ENCODE measurements around the gene PCBP3. TPM values are rescaled to one million over a fixed set of nuclear protein-coding genes. Genes with fewer than 3 reads are reported as not detected.

The PCBP3 gene
- polyA plus RNA-seq, 1 donor from 2014 or later: 1.7 TPM

DNA sequence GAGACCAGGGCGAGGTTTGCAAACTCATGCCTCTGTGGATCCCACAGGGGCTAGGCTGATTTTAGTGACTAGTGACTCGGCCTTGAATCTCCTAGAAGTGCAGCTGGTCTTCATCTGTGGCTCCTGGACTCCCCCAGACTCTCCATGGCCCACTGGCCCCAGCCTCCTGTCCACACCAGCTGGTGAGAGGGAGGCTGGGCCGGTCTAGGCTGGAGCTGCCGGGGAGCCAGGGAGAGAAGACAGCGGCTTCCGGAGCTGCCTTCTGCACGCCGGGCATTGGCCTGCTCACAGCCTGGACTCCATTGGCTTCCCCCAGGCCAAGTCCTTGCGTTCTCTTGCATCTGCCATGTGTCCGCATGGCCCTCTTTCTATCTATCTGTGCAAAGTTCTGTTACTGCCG lies 285.9 kb downstream of the PCBP3 start:
- no peak overlapping the region for H2AFZ ChIP-seq (ENCODE audit: low read depth, low read length)
- H3K79me2 ChIP-seq (replicated peaks; ENCODE audit: insufficient read depth, low read length): no peaks in the 10 kb centered on the region
- no peaks in the 10 kb centered on the region for H3K9me2 ChIP-seq (ENCODE audit: insufficient read depth, low read length)
- no peaks in the 10 kb centered on the region for H3K36me3 ChIP-seq (ENCODE audit: insufficient read depth, low read length)
- H3K9me3 ChIP-seq (ENCODE audit: low read length): no peaks in the 10 kb centered on the region
- H3K27me3 ChIP-seq (ENCODE audit: insufficient read depth, low read depth, low read length): no peaks in the 10 kb centered on the region
- TF ChIP-seq, protein P1, sequence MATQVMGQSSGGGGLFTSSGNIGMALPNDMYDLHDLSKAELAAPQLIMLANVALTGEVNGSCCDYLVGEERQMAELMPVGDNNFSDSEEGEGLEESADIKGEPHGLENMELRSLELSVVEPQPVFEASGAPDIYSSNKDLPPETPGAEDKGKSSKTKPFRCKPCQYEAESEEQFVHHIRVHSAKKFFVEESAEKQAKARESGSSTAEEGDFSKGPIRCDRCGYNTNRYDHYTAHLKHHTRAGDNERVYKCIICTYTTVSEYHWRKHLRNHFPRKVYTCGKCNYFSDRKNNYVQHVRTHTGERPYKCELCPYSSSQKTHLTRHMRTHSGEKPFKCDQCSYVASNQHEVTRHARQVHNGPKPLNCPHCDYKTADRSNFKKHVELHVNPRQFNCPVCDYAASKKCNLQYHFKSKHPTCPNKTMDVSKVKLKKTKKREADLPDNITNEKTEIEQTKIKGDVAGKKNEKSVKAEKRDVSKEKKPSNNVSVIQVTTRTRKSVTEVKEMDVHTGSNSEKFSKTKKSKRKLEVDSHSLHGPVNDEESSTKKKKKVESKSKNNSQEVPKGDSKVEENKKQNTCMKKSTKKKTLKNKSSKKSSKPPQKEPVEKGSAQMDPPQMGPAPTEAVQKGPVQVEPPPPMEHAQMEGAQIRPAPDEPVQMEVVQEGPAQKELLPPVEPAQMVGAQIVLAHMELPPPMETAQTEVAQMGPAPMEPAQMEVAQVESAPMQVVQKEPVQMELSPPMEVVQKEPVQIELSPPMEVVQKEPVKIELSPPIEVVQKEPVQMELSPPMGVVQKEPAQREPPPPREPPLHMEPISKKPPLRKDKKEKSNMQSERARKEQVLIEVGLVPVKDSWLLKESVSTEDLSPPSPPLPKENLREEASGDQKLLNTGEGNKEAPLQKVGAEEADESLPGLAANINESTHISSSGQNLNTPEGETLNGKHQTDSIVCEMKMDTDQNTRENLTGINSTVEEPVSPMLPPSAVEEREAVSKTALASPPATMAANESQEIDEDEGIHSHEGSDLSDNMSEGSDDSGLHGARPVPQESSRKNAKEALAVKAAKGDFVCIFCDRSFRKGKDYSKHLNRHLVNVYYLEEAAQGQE (IDR thresholded peaks at IDR 0.05; ENCODE audit: borderline replicate concordance): no peak
- H3K9ac ChIP-seq (ENCODE audit: low read length): no peak overlapping the region
- no peak overlapping the region for H3K4me2 ChIP-seq (ENCODE audit: low read length)
- H3K27ac ChIP-seq (ENCODE audit: low read length): no peak overlapping the region
- H3F3A ChIP-seq (ENCODE audit: insufficient read depth, low read length, poor library complexity, severe bottlenecking): no peaks in the 10 kb centered on the region
- H4K20me1 ChIP-seq (ENCODE audit: insufficient read depth): no peaks in the 10 kb centered on the region
- no peak overlapping the region for H3K4me3 ChIP-seq (ENCODE audit: low read length)

DNA sequence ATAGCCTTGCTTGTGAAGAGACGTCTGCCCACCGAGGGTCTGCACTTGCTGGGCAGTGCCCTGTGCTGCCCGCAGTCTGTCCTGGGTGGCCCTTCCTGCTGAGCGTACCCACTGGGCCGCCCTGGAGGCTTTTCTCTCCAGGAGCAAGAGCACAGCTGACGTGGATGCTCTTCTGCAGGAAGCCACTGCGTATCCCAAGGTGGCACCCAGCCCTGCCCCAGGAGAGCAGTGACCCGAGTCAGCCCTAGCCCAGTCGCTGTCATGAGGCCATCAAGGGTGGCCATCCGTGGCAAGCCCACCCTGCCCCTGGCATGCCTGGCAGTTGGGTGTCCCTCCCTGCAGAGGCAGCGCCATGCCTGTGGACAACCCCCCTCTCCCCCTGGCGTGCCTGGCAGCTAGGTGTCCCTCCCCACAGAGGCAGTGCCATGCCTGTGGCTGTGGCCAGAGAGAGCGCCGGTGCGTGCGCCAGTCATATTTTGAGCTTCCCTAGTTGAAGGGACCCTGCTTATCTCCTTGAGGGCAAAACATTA lies 286.8 kb downstream of the PCBP3 start:
- Histone ChIP-seq H3K9me3 (ENCODE audit: low read length) (no peaks in the 10 kb centered on the region), H3K36me3 (ENCODE audit: insufficient read depth, low read length) (no peaks in the 10 kb centered on the region), H3K4me2 (ENCODE audit: low read length) (no peak overlapping the region), H3K27ac (ENCODE audit: low read length) (no peak overlapping the region), H3K9ac (ENCODE audit: low read length) (no peak overlapping the region), H3K9me2 (ENCODE audit: insufficient read depth, low read length) (no peaks in the 10 kb centered on the region), H3F3A (ENCODE audit: insufficient read depth, low read length, poor library complexity, severe bottlenecking) (no peaks in the 10 kb centered on the region), H3K79me2 (replicated peaks; ENCODE audit: insufficient read depth, low read length) (no peaks in the 10 kb centered on the region), H4K20me1 (ENCODE audit: insufficient read depth) (no peaks in the 10 kb centered on the region), H2AFZ (ENCODE audit: low read depth, low read length) (no peak overlapping the region), H3K27me3 (ENCODE audit: insufficient read depth, low read depth, low read length) (no peaks in the 10 kb centered on the region), H3K4me3 (ENCODE audit: low read length) (no peak overlapping the region)
- TF ChIP-seq RAD21 (conservative IDR thresholded peaks at IDR 0.05) (no peak), EZH2 (IDR thresholded peaks at IDR 0.05; ENCODE audit: borderline replicate concordance, insufficient read depth, low read length, poor library complexity, severe bottlenecking) (no peak), EP300 (conservative IDR thresholded peaks at IDR 0.05; ENCODE audit: poor library complexity, severe bottlenecking) (no peak), TAF1 (IDR thresholded peaks at IDR 0.05; ENCODE audit: low read depth) (no peak), POLR2AphosphoS5 (IDR thresholded peaks at IDR 0.05) (no peak)
- TF ChIP-seq, protein P2, sequence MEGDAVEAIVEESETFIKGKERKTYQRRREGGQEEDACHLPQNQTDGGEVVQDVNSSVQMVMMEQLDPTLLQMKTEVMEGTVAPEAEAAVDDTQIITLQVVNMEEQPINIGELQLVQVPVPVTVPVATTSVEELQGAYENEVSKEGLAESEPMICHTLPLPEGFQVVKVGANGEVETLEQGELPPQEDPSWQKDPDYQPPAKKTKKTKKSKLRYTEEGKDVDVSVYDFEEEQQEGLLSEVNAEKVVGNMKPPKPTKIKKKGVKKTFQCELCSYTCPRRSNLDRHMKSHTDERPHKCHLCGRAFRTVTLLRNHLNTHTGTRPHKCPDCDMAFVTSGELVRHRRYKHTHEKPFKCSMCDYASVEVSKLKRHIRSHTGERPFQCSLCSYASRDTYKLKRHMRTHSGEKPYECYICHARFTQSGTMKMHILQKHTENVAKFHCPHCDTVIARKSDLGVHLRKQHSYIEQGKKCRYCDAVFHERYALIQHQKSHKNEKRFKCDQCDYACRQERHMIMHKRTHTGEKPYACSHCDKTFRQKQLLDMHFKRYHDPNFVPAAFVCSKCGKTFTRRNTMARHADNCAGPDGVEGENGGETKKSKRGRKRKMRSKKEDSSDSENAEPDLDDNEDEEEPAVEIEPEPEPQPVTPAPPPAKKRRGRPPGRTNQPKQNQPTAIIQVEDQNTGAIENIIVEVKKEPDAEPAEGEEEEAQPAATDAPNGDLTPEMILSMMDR (IDR thresholded peaks at IDR 0.05; ENCODE audit: poor library complexity, severe bottlenecking): no peak
- TF ChIP-seq, protein P1 (IDR thresholded peaks at IDR 0.05; ENCODE audit: borderline replicate concordance): no peak

Measured in neural cell (in vitro differentiated cells).